AG09309 (cell line): Measurements from ENCODE around the gene POC1A.

Experiments used
- DNase-seq: peaks from one replicate; pipeline ENCODE4 v3.0.0-alpha.2; 2010; ENCODE audit warnings: low read depth
- H3K4me3 ChIP-seq: 2 replicates; pipeline ENCODE4 v1.5.1; 2011; ENCODE audit warnings: mild to moderate bottlenecking, low read depth, low read length, moderate library complexity; ENCODE audit not compliant: control insufficient read depth
- CTCF ChIP-seq: IDR thresholded peaks from 2 replicates; pipeline ENCODE4 v1.5.1; 2011; ENCODE audit warnings: mild to moderate bottlenecking, low read depth, low read length, inconsistent platforms; ENCODE audit not compliant: insufficient read depth, control insufficient read depth; ENCODE audit errors: missing control alignments

POC1A gene

DNA sequence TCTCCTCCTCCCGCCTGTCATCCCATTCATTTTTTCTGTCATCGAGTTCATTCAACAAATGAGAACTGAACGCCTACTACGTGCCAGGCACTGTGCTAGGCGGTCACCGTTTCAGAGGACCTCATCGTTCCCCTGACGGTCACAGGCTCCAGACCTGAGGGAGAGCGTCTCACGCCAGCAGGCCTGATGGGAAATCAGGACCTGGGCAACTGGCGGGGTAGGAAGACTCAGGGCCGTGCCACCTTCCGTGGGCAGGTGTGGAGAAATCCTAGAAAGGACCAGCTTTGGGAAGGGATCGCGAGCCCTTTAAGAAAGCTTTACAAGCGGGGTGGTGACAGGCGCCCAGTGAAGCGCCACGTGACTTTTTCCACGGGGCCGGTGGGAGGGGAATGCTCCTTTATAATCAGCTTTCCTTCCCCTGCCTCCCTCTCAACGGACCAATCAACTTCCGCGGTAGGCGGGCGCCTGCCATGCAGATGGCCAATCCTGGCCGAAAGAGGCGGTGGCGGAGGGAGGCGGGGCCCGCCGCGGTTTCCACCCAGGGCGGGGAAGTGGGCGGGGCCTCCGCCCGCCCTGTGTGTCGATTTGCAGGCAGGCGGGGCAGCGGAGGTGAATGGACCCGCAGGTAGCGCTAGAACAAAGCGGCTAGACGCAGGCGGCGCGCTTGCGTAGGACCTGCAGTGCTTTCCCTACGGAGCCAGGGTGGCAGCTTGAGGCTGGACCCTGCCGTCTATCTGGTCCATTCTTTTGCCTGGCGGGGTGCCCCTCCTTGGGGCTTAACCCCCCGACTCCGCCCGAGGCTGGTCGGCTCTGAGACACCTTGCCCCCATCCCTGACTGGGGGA, 97.0 kb downstream of the POC1A start:
- peak; percentile 93 for DNase-seq
- no peak for TF ChIP-seq CTCF
- peak overlapping the region; percentile 64 for H3K4me3 ChIP-seq

GRCh38 chr3:52056521-52056967, 97.7 kb downstream of the POC1A start, which contains the start of gene DUSP7:
TSS of gene DUSP7 (minus strand) at chr3:52056571. CDS start at chr3:52056366, 205 bp downstream.
- H3K4me3 ChIP-seq = peak within 1 kb of the TSS; percentile 84
- no peak for DNase-seq
- TF ChIP-seq CTCF = no peak

DNA sequence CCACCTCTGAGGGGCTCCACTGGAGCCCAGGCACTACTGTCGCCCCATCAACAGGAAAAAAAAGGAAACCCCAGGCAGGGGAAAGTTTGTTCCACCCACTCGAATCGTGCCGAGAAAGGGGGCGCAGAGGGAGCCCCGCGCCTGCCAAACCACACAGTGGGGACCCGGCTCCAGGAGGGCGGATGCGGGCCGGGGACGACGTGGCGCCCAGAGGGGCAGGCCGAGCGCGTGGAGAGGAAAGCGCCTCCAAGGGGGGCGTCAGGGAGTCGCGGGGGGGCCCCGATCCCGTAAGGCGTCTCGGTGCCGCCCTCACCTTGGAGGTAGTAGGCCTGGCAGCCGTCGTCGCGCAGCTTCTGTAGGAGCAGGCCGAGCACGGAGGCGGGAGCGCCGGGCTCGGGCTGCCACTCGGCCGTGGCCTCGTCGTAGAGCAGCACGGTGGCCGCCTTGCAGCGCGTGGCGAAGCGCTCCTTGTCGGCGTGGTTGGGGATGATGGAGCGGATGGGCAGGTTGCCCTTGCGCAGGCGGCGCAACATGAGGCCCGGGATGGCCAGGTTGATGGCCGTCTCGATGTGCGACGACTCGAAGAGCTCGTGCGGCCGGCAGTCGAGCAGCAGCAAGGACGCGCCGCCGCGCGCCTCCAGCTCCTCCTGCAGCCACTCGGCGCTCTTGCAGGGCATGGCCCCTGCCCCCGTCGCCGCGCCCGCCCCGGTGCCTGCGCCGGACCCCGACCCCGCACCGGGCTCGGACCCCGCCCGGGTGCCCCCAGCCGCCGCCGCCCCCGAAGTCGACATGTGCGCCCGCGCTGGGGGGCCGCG, 98.5 kb downstream of the POC1A start:
- H3K4me3 ChIP-seq = peak overlapping the region; percentile 84
- no peak for DNase-seq
- TF ChIP-seq CTCF = peak; percentile 15

DNA sequence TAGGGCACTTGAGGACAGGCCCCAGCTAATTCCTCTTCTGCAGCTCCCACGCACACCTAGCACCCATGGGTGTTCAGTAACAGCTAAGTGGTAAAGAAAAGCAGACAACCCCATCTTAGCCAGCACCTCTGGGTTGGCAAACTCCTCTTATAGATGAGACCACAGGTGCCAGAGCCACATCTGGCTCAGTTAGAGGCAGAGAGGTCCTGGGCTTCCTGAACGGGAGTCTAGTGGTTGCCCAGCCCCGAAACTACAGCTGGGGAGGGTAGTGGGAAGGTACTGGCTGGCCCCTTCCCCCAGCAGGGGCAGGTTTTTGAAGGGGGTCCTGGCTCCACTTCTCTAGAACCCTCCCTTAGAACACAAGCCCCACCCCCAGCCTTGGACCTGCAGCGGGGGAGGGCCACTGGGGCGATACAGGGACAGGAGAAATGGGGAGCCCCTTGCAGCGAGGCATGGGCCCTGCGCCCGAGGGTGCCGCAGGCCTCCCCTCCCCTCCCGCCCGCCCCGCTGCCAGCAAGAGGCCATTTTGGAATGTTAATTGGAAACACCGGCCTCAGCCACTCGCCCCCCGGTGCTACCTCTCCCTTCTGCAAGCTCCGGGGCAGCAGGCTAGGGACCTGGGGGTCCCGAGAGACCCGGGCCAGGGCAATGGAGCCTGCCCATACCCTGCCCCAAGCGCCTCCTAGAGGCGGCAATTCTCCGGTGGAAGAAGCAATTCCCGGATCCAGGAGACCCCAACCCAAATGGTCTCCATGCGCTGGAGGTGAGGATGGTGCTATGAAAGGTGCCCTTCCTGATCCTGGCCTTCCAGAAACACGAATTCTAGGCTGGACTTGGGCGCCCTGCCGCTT, 99.3 kb downstream of the POC1A start:
- H3K4me3 ChIP-seq = peak overlapping the region; percentile 84
- no peak for DNase-seq
- TF ChIP-seq CTCF = peak; percentile 42

DNA sequence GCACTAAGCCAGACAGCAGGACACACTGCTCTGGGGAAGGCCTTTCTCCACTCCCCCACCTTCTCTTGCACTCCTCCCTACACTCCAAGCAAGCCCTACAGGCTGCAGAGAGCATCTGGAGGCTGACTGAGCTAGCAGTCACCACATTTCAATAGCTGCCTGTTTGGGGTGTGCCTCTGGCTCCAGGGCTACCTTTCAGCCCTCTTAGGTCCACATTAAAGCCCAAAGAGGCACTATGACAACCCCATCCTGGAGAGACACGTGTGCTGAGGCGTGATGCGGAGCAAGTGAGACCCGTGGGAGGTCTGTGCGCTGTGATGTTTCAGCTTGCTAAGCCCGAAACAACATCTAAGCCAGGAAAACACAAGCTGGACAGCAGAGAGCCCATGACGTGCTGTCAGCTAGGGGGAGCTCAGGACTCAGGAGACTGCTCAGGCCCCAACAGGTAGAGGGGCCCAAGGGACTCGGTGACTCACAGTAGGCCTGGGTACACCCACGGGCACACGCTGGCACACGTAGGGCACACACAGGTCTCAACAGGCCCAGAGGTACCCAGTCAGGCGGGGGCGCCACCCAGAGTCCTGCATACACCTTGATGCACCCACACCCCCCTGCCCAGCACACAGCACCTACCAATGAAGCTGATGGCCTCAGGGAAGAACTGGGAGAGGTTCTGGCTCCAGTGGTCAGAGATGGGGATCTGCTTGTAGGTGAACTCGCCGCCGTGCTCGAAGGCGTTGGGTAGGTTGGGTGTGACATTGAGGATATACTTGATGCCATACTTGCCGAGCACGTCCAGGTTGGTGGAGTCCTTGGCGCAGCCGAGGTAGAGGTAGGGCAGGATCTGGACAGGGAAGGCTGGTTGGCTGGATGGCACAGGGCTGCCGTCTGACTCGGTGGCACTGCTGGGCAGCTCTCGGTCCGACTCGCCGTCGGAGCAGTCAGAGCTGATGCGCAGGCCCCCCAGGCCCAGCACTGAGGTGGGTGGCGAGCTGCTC, 100.6 kb downstream of the POC1A start:
- peak overlapping the region; percentile 84 for H3K4me3 ChIP-seq
- peak; percentile 49 for TF ChIP-seq CTCF
- DNase-seq = no peak
